NK-92 treated with Interleukin-12 subunit alpha and Interleukin-12 subunit beta, amount 100 ng/mL, for 24 hours (cell line): ENCODE data around the gene HOXB2.

Experiments used
- DNase-seq: peaks from one replicate; lab custom pipeline; 2025; lab: John Stamatoyannopoulos, UW

HOXB2 gene

GRCh38 chr17:48545022-48545375 lies at the start of gene HOXB2:
Gene HOXB2, minus strand, starts transcription at chr17:48545109. Its CDS starts 198 bp downstream, at chr17:48544911.
- DNase-seq = no peak

GRCh38 chr17:48593840-48594537 lies 49.1 kb upstream of the HOXB2 start:
- DNase-seq = peak; percentile 32

- no peak for DNase-seq
Observed at GRCh38 chr17:48593126-48593829, 48.4 kb upstream of the HOXB2 start, which contains the start of gene HOXB5. Gene HOXB5, minus strand, starts transcription at chr17:48593779. Its CDS starts 97 bp downstream, at chr17:48593682.

GRCh38 chr17:48592577-48592976 lies 47.7 kb upstream of the HOXB2 start:
- DNase-seq = no peak

- no peak for DNase-seq
Observed at GRCh38 chr17:48592057-48592514, 47.2 kb upstream of the HOXB2 start.

GRCh38 chr17:48591255-48592056 lies 46.5 kb upstream of the HOXB2 start:
- DNase-seq = no peak

- DNase-seq = no peak
Observed at GRCh38 chr17:48590607-48591161, 45.8 kb upstream of the HOXB2 start.

GRCh38 chr17:48589831-48590606 lies 45.1 kb upstream of the HOXB2 start, which contains the start of gene HOXB3:
Gene HOXB3, minus strand, starts transcription at chr17:48590241. Its CDS starts 37,767 bp downstream, at chr17:48552474.
- DNase-seq = no peak

- DNase-seq = no peak
Observed at GRCh38 chr17:48589060-48589830, 44.3 kb upstream of the HOXB2 start.

- no peak for DNase-seq
Observed at GRCh38 chr17:48588528-48588927, 43.6 kb upstream of the HOXB2 start.

GRCh38 chr17:48588074-48588415 lies 43.1 kb upstream of the HOXB2 start:
- no peak for DNase-seq

- DNase-seq = no peak
Observed at GRCh38 chr17:48587276-48588073, 42.6 kb upstream of the HOXB2 start.

- DNase-seq = no peak
Observed at GRCh38 chr17:48586355-48587258, 41.7 kb upstream of the HOXB2 start.

GRCh38 chr17:48584223-48584741 lies 39.4 kb upstream of the HOXB2 start:
- no peak for DNase-seq

GRCh38 chr17:48583708-48584222 lies 38.9 kb upstream of the HOXB2 start:
- no peak for DNase-seq

- DNase-seq = no peak
Observed at GRCh38 chr17:48582750-48583069, 37.8 kb upstream of the HOXB2 start.

- DNase-seq = no peak
Observed at GRCh38 chr17:48579760-48580554, 35.0 kb upstream of the HOXB2 start.

- DNase-seq = no peak
Observed at GRCh38 chr17:48579471-48579759, 34.5 kb upstream of the HOXB2 start.
